IPS-18a (cell line): Measurements from ENCODE around the gene MLANA.

Experiments
- H3K27ac ChIP-seq: one replicate; pipeline ENCODE4 v1.5.1; 2013; ENCODE audit warnings: low read length
- H3K27me3 ChIP-seq: one replicate; pipeline ENCODE4 v1.6.1; 2013; ENCODE audit warnings: mild to moderate bottlenecking, low read length; ENCODE audit not compliant: control insufficient read depth, insufficient read depth
- H3K36me3 ChIP-seq: one replicate; pipeline ENCODE4 v1.6.1; 2013; ENCODE audit warnings: low read depth, low read length; ENCODE audit not compliant: control insufficient read depth
- H3K4me1 ChIP-seq: one replicate; pipeline ENCODE4 v1.6.1; 2013; ENCODE audit warnings: low read depth, low read length; ENCODE audit not compliant: control insufficient read depth
- H3K4me3 ChIP-seq: one replicate; pipeline ENCODE4 v1.5.1; 2013; ENCODE audit warnings: low read length
- H3K9ac ChIP-seq: one replicate; pipeline ENCODE4 v1.6.1; 2013; ENCODE audit warnings: mild to moderate bottlenecking, low read length, moderate library complexity
- H3K9me3 ChIP-seq: one replicate; pipeline ENCODE4 v1.6.1; 2013; ENCODE audit warnings: low read depth, low read length; ENCODE audit not compliant: control insufficient read depth

MLANA gene

GRCh38 chr9:5890641-5891040 lies at the start of gene MLANA:
TSS of gene MLANA (plus strand) at chr9:5890889. CDS start at chr9:5892475, 1,586 bp downstream.
- Histone ChIP-seq H3K9ac (no peak within 1 kb of the TSS), H3K9me3 (no peaks in the 10 kb centered on the region), H3K4me1 (no peaks in the 10 kb centered on the region), H3K36me3 (no peaks in the 10 kb centered on the region), H3K27me3 (no peaks in the 10 kb centered on the region), H3K4me3 (no peak within 1 kb of the TSS), H3K27ac (no peak within 1 kb of the TSS)

DNA sequence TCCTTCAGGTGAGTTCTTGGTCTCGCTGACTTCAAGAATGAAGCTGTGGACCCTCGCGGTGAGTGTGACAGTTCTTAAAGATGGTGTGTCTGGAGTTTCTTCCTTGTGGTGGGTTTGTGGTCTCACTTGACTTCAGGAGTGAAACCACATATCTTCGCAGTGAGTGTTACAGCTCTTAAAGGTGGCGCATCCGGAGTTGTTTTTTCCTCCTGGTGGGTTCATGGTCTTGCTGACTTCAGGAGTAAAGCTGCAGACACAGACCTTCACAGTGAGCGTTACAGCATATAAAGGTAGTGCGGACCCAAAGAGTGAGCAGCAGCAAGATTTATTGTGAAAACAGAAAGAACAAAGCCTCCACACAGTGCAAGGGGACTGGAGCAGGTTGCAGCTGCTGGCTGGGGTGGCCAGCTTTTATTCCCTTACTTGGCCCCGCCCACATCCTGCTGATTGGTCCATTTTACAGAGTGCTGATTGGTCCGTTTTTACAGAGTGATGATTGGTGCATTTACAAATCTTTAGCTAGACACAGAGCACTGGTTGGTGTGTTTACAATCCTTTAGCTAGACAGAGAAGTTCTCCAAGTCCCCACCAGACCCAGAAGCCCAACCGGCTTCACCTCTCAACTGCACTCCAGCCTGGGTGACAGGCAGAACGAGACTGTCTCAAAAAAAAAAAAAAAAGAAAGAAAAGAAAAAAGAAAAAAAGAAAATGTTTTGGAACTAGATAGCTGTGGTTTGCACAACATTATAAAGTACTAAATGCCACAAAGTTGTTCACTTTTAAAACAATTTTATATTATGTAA lies 48.7 kb upstream of the MLANA start:
- no peak overlapping the region for H3K9ac ChIP-seq
- no peaks in the 10 kb centered on the region for H3K27me3 ChIP-seq
- no peak overlapping the region for H3K4me3 ChIP-seq
- H3K27ac ChIP-seq = no peak overlapping the region
- no peaks in the 10 kb centered on the region for H3K36me3 ChIP-seq
- peaks cover 8% of the 10 kb centered on the region for H3K4me1 ChIP-seq
- H3K9me3 ChIP-seq = no peaks in the 10 kb centered on the region

DNA sequence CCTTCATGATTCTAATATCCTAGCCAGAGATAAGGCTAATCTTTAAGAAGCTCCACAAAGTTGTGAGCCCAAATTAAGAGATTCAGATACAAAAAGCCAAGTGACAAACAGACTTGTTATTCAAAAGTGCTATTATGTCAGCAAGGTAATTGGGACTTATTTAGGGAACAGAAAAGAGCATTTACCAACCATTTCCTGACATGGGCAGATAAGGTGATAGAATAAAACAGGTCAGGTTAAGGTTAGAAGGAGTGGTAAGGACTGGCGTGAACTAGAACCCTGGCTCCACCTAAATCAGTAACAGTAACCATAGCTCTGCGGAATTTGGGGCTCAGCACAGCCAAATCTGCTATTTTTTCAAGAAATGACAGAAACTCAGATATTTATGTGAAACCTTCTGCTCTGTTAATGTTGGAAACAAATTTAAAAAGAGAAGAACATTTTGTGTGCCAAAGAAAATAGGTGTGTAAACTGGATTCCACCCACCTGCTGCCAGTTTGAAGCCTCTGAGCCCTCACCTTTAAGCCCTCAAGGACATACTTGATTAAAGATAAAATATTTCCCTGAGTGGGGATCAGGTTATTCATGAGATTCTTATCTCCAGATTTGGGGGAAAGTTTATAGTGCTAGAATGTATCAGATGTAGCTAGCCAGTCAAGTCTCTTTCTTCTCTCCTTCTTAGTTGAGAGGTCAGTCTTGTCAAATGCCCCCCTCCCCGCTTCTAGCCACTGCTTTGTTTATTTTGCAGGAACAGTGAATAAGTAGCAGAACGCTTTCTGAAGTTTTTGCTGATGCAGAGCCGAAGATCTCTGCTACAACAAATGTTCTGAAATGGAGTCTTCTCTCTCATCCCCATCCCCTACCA lies 47.5 kb upstream of the MLANA start:
- Histone ChIP-seq H3K9me3 (no peaks in the 10 kb centered on the region), H3K9ac (no peak overlapping the region), H3K36me3 (no peaks in the 10 kb centered on the region), H3K27me3 (no peaks in the 10 kb centered on the region), H3K4me3 (no peak overlapping the region), H3K4me1 (peaks cover 8% of the 10 kb centered on the region), H3K27ac (no peak overlapping the region)

DNA sequence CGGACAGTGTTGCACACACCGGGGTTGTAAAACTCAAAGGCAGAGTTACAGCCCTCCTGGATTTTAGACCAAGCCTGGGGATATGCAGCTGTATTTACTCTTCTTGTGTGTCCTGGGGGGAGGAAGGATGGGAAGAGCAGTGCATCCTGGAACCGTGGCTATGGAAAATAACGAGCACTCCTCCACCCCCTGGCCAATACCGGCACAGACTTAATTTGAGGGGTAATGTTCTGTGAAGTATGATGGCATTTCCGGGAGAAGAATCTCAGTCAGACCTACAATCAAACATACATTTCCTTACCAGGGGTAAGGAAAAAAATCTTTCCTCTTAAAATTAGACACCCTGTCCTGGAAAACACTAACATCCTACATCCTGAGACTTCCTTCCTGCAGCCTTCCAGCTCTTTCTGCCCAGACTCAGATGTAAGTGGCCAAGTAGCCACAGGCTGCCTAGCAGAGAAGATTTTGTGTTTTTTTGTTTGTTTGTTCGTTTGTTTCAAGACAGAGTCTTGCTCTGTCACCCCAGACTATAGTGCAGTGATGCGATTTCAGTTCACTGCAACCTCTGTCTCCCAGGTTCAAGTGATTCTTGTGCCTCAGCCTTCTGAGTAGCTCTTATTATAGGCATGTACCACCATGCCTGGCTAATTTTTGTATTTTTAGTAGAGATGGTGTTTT lies 46.8 kb upstream of the MLANA start:
- H3K9ac ChIP-seq = no peak overlapping the region
- H3K27ac ChIP-seq = no peak overlapping the region
- H3K4me3 ChIP-seq = no peak overlapping the region
- H3K36me3 ChIP-seq = no peaks in the 10 kb centered on the region
- no peaks in the 10 kb centered on the region for H3K9me3 ChIP-seq
- peaks cover 8% of the 10 kb centered on the region for H3K4me1 ChIP-seq
- H3K27me3 ChIP-seq = no peaks in the 10 kb centered on the region

- Histone ChIP-seq H3K4me3 (no peak overlapping the region), H3K36me3 (no peaks in the 10 kb centered on the region), H3K9ac (no peak overlapping the region), H3K9me3 (no peaks in the 10 kb centered on the region), H3K27ac (no peak overlapping the region), H3K4me1 (peaks cover 3% of the 10 kb centered on the region), H3K27me3 (no peaks in the 10 kb centered on the region)
Measured at GRCh38 chr9:5845157-5845531, 45.5 kb upstream of the MLANA start.

GRCh38 chr9:5846096-5846495 lies 44.6 kb upstream of the MLANA start:
- no peaks in the 10 kb centered on the region for H3K9me3 ChIP-seq
- H3K27ac ChIP-seq = no peak overlapping the region
- no peaks in the 10 kb centered on the region for H3K36me3 ChIP-seq
- no peaks in the 10 kb centered on the region for H3K27me3 ChIP-seq
- no peak overlapping the region for H3K9ac ChIP-seq
- peaks cover 3% of the 10 kb centered on the region for H3K4me1 ChIP-seq
- H3K4me3 ChIP-seq = no peak overlapping the region

GRCh38 chr9:5846501-5846921 lies 44.2 kb upstream of the MLANA start:
- H3K4me3 ChIP-seq = no peak overlapping the region
- H3K9ac ChIP-seq = no peak overlapping the region
- H3K36me3 ChIP-seq = no peaks in the 10 kb centered on the region
- H3K27ac ChIP-seq = no peak overlapping the region
- peaks cover 3% of the 10 kb centered on the region for H3K4me1 ChIP-seq
- H3K27me3 ChIP-seq = no peaks in the 10 kb centered on the region
- no peaks in the 10 kb centered on the region for H3K9me3 ChIP-seq

DNA sequence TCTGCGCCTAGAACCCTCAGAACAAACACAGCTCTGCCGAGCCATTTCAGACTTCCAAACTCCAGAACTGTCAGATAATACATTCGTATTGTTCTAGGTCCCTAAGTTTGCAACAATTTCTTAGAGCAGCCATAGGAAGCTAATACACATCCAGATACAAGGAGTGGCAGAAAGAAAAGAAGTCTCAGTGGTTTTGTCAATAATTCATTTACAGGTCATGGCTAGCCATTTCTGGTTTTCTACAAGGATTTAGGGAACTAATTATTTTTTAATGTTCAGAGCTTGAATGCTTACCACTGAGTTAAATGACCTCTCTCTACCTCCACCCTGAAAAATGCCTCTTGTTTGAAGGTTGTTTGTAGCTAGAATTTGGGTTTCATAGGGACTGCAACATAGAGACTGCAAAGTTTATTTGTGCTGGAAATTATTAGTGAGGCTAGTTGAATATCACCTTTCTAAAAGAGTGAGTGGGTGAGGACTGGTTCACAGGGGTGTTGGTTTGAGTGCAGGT lies 42.3 kb upstream of the MLANA start:
- H3K9me3 ChIP-seq = no peaks in the 10 kb centered on the region
- no peak overlapping the region for H3K4me3 ChIP-seq
- no peak overlapping the region for H3K9ac ChIP-seq
- H3K27ac ChIP-seq = no peak overlapping the region
- no peaks in the 10 kb centered on the region for H3K36me3 ChIP-seq
- H3K27me3 ChIP-seq = no peaks in the 10 kb centered on the region
- peaks cover 3% of the 10 kb centered on the region for H3K4me1 ChIP-seq

- Histone ChIP-seq H3K36me3 (no peaks in the 10 kb centered on the region), H3K4me1 (no peaks in the 10 kb centered on the region), H3K4me3 (no peak overlapping the region), H3K27ac (no peak overlapping the region), H3K9ac (no peak overlapping the region), H3K9me3 (no peaks in the 10 kb centered on the region), H3K27me3 (no peaks in the 10 kb centered on the region)
Measured at GRCh38 chr9:5850724-5851122, 40.0 kb upstream of the MLANA start.

DNA sequence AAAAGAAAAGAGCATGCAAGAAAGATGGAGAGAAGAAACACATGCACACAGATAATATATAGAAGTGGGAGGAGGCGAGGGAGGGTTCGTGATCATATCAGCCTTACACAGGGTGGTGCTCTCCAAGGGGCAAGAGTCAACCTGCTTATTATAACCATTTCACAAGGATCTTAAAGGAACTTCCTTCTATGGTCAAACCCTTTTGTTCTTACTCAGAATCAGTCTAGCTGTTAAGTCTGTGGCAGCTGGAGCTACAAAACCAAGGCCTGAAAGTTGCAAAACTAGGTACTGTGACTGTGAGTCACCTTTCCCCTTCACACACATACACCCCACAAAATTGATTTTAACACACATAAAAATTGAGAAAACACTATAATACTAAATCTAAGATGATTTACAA lies 39.2 kb upstream of the MLANA start:
- no peak overlapping the region for H3K27ac ChIP-seq
- H3K4me3 ChIP-seq = no peak overlapping the region
- H3K27me3 ChIP-seq = no peaks in the 10 kb centered on the region
- H3K36me3 ChIP-seq = no peaks in the 10 kb centered on the region
- no peak overlapping the region for H3K9ac ChIP-seq
- no peaks in the 10 kb centered on the region for H3K9me3 ChIP-seq
- no peaks in the 10 kb centered on the region for H3K4me1 ChIP-seq

DNA sequence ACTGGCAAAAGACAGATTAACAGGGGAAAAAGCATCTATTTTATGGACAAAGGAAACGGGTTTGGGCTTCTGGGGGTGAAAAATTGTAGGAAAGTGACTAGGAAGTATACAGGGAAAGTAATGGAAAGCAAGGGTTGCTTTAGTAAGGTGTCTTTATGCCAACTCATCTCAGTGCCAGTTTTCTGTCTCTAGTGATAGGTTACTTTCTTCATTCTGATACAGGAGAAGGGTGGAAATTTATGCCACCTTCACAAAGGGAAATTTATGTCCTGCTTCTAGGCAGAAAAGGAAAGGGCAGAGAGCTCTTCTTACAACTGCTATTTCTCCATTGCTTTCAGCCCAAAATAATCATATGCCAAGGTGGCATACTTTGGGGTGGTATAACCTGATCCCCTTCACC lies 37.7 kb upstream of the MLANA start:
- H3K9me3 ChIP-seq = no peaks in the 10 kb centered on the region
- no peaks in the 10 kb centered on the region for H3K4me1 ChIP-seq
- no peaks in the 10 kb centered on the region for H3K36me3 ChIP-seq
- H3K4me3 ChIP-seq = no peak overlapping the region
- H3K27me3 ChIP-seq = no peaks in the 10 kb centered on the region
- no peak overlapping the region for H3K27ac ChIP-seq
- H3K9ac ChIP-seq = no peak overlapping the region
